DMS114 treated with DMSO at 0.1 percent for 48 hours (cell line): ENCODE data around the gene COX6B2.

Experiments
- DNase-seq: peaks from one replicate; lab custom pipeline; 2025; ENCODE audit not compliant: unreplicated experiment; lab: John Stamatoyannopoulos, UW

COX6B2 gene

GRCh38 chr19:55362990-55363716 lies 8.6 kb upstream of the COX6B2 start, which contains the start of gene GARIN5B:
TSS of gene GARIN5B (minus strand) at chr19:55363260. CDS start at chr19:55363066, 194 bp downstream.
- no peak for DNase-seq

- no peak for DNase-seq
These were observed 7.9 kb upstream of the COX6B2 start for GRCh38 chr19:55362174-55362989.

GRCh38 chr19:55360902-55361301 lies 6.4 kb upstream of the COX6B2 start:
- no peak for DNase-seq

GRCh38 chr19:55358943-55359908 lies 4.7 kb upstream of the COX6B2 start:
- no peak for DNase-seq

GRCh38 chr19:55358493-55358892 lies 4.0 kb upstream of the COX6B2 start:
- no peak for DNase-seq

GRCh38 chr19:55355213-55355821 lies 798 bp upstream of the COX6B2 start:
- DNase-seq: no peak

- DNase-seq: peak; percentile 66
These were observed 469 bp downstream of the COX6B2 start for GRCh38 chr19:55353803-55354697.

- DNase-seq: no peak
These were observed 1.1 kb downstream of the COX6B2 start for GRCh38 chr19:55353356-55353802.

GRCh38 chr19:55352549-55353145 lies 1.9 kb downstream of the COX6B2 start:
- no peak for DNase-seq

- DNase-seq: no peak
These were observed 2.5 kb downstream of the COX6B2 start for GRCh38 chr19:55352040-55352439.

- no peak for DNase-seq
These were observed 3.8 kb downstream of the COX6B2 start for GRCh38 chr19:55350620-55351315.

- DNase-seq: no peak
These were observed 6.0 kb downstream of the COX6B2 start for GRCh38 chr19:55348317-55349034.

GRCh38 chr19:55347442-55348009 lies 7.0 kb downstream of the COX6B2 start:
- no peak for DNase-seq

- DNase-seq: no peak
These were observed 7.6 kb downstream of the COX6B2 start for GRCh38 chr19:55346725-55347441.

GRCh38 chr19:55345818-55346724 lies 8.4 kb downstream of the COX6B2 start:
- no peak for DNase-seq
